ENCODE measurements around the gene GPR137B. TPM values are rescaled to one million over a fixed set of nuclear protein-coding genes. Genes with fewer than 3 reads are reported as not detected.

GPR137B gene
- total RNA-seq, 2 donors from 2014 or later: 4.5 to 7.7 TPM

- Histone ChIP-seq H3K36me3 (no peaks in the 10 kb centered on the region), H3K9me3 (no peaks in the 10 kb centered on the region), H3K9ac (ENCODE audit: low read depth in 2 of 2, low read length in 2 of 2) (no peak overlapping the region), H3K4me3 (no peak overlapping the region), H3K27me3 (no peaks in the 10 kb centered on the region), H3K4me1 (no peaks in the 10 kb centered on the region), H3K27ac (no peak overlapping the region)
- no peak for DNase-seq
- TF ChIP-seq CTCF (IDR thresholded peaks at IDR 0.05): no peak
- intact Hi-C loops (cut with DNase I): no loop called here
Measured at GRCh38 chr1:236147521-236148469, 5.5 kb downstream of the GPR137B start.

DNA sequence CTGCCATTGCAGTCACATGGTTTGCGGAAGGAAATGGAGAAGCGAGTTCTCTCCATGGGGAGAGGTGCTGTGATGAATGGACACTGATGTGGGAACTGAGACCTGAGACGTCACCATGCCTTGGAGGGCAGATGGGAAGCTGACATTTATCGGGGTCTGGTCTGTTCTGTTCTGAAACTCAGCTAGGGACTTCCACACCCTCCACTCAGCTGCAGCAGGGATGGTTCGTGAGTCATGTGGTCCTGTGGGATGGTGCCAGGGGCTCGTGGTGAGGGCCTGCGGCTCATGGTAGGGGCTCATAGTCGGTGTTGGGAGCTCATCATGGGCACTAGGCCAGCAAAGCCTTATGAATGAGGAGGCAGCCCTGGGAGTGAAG is 6.1 kb downstream of the GPR137B start:
- no peak for DNase-seq
- no peaks in the 10 kb centered on the region for H3K4me1 ChIP-seq
- H3K27ac ChIP-seq: no peak overlapping the region
- H3K9ac ChIP-seq (ENCODE audit: low read depth in 2 of 2, low read length in 2 of 2): no peak overlapping the region
- H3K27me3 ChIP-seq: no peaks in the 10 kb centered on the region
- no peak for TF ChIP-seq CTCF (IDR thresholded peaks at IDR 0.05)
- no peak overlapping the region for H3K4me3 ChIP-seq
- intact Hi-C loops (cut with DNase I): no loop called here
- H3K9me3 ChIP-seq: no peaks in the 10 kb centered on the region
- H3K36me3 ChIP-seq: no peaks in the 10 kb centered on the region

GRCh38 chr1:236149003-236149595 is 6.8 kb downstream of the GPR137B start:
- no peaks in the 10 kb centered on the region for H3K36me3 ChIP-seq
- no peaks in the 10 kb centered on the region for H3K27me3 ChIP-seq
- intact Hi-C loops (cut with DNase I): no loop called here
- no peak overlapping the region for H3K27ac ChIP-seq
- H3K9me3 ChIP-seq: no peaks in the 10 kb centered on the region
- H3K9ac ChIP-seq (ENCODE audit: low read depth in 2 of 2, low read length in 2 of 2): no peak overlapping the region
- H3K4me3 ChIP-seq: no peak overlapping the region
- no peak for DNase-seq
- TF ChIP-seq CTCF (IDR thresholded peaks at IDR 0.05): no peak
- H3K4me1 ChIP-seq: no peaks in the 10 kb centered on the region

DNA sequence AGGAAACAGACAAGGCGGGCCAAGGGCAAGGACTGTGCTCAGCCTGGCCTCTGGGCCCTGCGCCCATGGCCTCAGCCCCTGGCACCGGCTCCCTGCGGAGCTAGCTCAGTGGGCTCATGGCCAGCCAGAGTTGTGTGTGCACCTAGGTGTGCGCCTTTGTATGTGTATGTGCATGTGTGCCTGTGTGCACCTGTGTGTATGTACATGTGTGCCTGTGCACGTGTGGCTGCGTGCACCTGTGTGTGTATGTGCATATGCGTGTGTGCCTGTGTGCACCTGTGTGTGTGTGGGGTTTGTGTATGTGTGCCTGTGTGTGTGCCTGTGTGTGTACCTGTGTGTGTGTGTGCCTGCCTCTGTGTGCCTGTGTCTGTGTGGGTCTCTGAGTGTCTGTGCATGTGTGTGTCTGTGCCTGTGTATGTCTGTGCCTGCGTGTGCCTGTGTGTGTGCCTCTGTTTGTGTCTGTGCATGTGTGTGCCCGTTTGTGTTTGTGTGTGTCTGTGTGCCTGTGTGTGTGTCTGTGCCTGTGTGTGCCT is 7.4 kb downstream of the GPR137B start:
- intact Hi-C loops (cut with DNase I): no loop called here
- H3K4me3 ChIP-seq: no peak overlapping the region
- no peaks in the 10 kb centered on the region for H3K27me3 ChIP-seq
- no peak for DNase-seq
- no peak overlapping the region for H3K9ac ChIP-seq (ENCODE audit: low read depth in 2 of 2, low read length in 2 of 2)
- no peak overlapping the region for H3K27ac ChIP-seq
- no peaks in the 10 kb centered on the region for H3K9me3 ChIP-seq
- TF ChIP-seq CTCF (IDR thresholded peaks at IDR 0.05): no peak
- H3K4me1 ChIP-seq: no peaks in the 10 kb centered on the region
- H3K36me3 ChIP-seq: no peaks in the 10 kb centered on the region

- Histone ChIP-seq H3K9me3 (no peaks in the 10 kb centered on the region), H3K9ac (ENCODE audit: low read depth in 2 of 2, low read length in 2 of 2) (no peak overlapping the region), H3K36me3 (no peaks in the 10 kb centered on the region), H3K27me3 (no peaks in the 10 kb centered on the region), H3K4me3 (no peak overlapping the region), H3K4me1 (no peaks in the 10 kb centered on the region), H3K27ac (no peak overlapping the region)
- intact Hi-C loops (cut with DNase I): no loop called here
- no peak for TF ChIP-seq CTCF (IDR thresholded peaks at IDR 0.05)
- peak; percentile 15 for DNase-seq
Measured at GRCh38 chr1:236150311-236150955, 8.1 kb downstream of the GPR137B start.

All from colonic mucosa (tissue), 4 donors.